Measurements from ENCODE around the gene ARF3. TPM values are rescaled to one million over a fixed set of nuclear protein-coding genes. Genes with fewer than 3 reads are reported as not detected.
A peak's percentile ranks its signal among the peaks of the same experiment; 100 is the strongest.

ARF3 gene
- total and polyA plus RNA-seq, 2 of the 13 experiments (the other 11 are each of a cell fraction or from before 2014, with no cell fraction given): 53.8 to 57.9 TPM

GRCh38 chr12:48910196-48910595, 47.1 kb downstream of the ARF3 start (continued):
- TF ChIP-seq IRF9 (CRISPR knock-in tag; IDR thresholded peaks at IDR 0.05; ENCODE audit: borderline replicate concordance) (no peak), DMAP1 (CRISPR knock-in tag; IDR thresholded peaks at IDR 0.05) (no peak), NCOA2 (CRISPR knock-in tag; IDR thresholded peaks at IDR 0.05) (peak; percentile 97), SNRNP70 (IDR thresholded peaks at IDR 0.05; ENCODE audit: low read depth, low read length) (no peak), ZSCAN31 (CRISPR knock-in tag; IDR thresholded peaks at IDR 0.05; ENCODE audit: low read depth) (no peak), NKX3-1 (CRISPR knock-in tag; IDR thresholded peaks at IDR 0.05) (peak; percentile 92), POLR2AphosphoS5 (IDR thresholded peaks at IDR 0.05; ENCODE audit: low read depth, low read length) (no peak), TAF15 (IDR thresholded peaks at IDR 0.05; ENCODE audit: low read depth, low read length, poor library complexity, severe bottlenecking) (no peak), ZNF749 (CRISPR knock-in tag; IDR thresholded peaks at IDR 0.05; ENCODE audit: borderline replicate concordance) (no peak), ZNF282 (IDR thresholded peaks at IDR 0.05; ENCODE audit: partially characterized antibody) (no peak), ZNF652 (CRISPR knock-in tag; IDR thresholded peaks at IDR 0.05; ENCODE audit: borderline replicate concordance, low read depth) (peak; percentile 87; the same call in 1 of the 2 replicates), ZBTB40 (IDR thresholded peaks at IDR 0.05) (no peak), ZBTB40 (CRISPR knock-in tag; IDR thresholded peaks at IDR 0.05) (no peak), ZNF331 (CRISPR knock-in tag; IDR thresholded peaks at IDR 0.05) (peak; percentile 90), CEBPG (CRISPR knock-in tag; IDR thresholded peaks at IDR 0.05) (peak; percentile 85), ISL2 (CRISPR knock-in tag; IDR thresholded peaks at IDR 0.05) (peak; percentile 98), ZNF280B (CRISPR knock-in tag; IDR thresholded peaks at IDR 0.05; ENCODE audit: borderline replicate concordance) (no peak)
- TF ChIP-seq, protein P1, sequence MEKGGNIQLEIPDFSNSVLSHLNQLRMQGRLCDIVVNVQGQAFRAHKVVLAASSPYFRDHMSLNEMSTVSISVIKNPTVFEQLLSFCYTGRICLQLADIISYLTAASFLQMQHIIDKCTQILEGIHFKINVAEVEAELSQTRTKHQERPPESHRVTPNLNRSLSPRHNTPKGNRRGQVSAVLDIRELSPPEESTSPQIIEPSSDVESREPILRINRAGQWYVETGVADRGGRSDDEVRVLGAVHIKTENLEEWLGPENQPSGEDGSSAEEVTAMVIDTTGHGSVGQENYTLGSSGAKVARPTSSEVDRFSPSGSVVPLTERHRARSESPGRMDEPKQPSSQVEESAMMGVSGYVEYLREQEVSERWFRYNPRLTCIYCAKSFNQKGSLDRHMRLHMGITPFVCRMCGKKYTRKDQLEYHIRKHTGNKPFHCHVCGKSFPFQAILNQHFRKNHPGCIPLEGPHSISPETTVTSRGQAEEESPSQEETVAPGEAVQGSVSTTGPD (CRISPR knock-in tag; IDR thresholded peaks at IDR 0.05): no peak

Measured in HepG2 (cell line).